Neural progenitor cell (in vitro differentiated cells): ENCODE measurements around the gene PAQR4. TPM values are rescaled to one million over a fixed set of nuclear protein-coding genes. Genes with fewer than 3 reads are reported as not detected.

ENCODE experiments used
- DNase-seq: peaks from one replicate; pipeline ENCODE4 v3.0.0-alpha.2; 2016; ENCODE audit warnings: low spot score
- H2AFZ ChIP-seq: fragments of 200-600 bp; sonication (generic); replicated peaks from 2 replicates; pipeline ENCODE4 v1.6.1; 2016; ENCODE audit warnings: antibody characterized with exemption
- H3F3A ChIP-seq: fragments of 200-600 bp; sonication (generic); 2 replicates; pipeline ENCODE4 v1.6.1; 2016; ENCODE audit warnings: antibody characterized with exemption, low read depth
- H3K27ac ChIP-seq: fragments of 200-600 bp; sonication (generic); 2 replicates; pipeline ENCODE4 v1.5.1; 2016; ENCODE audit warnings: mild to moderate bottlenecking
- H3K27me3 ChIP-seq: fragments of 200-600 bp; sonication (generic); 2 replicates; pipeline ENCODE4 v1.6.1; 2016; ENCODE audit warnings: mild to moderate bottlenecking, moderate library complexity
- H3K36me3 ChIP-seq: fragments of 200-600 bp; sonication (generic); 2 replicates; pipeline ENCODE4 v1.5.1; 2016
- H3K4me1 ChIP-seq: fragments of 200-600 bp; sonication (generic); 2 replicates; pipeline ENCODE4 v1.6.1; 2016; ENCODE audit warnings: mixed run types
- H3K4me2 ChIP-seq: fragments of 200-600 bp; sonication (generic); 2 replicates; pipeline ENCODE4 v1.6.1; 2016
- H3K4me3 ChIP-seq: fragments of 200-600 bp; sonication (generic); 2 replicates; pipeline ENCODE4 v1.5.1; 2016
- H3K79me2 ChIP-seq: fragments of 200-600 bp; sonication (generic); 2 replicates; pipeline ENCODE4 v1.6.1; 2016; ENCODE audit warnings: low read depth
- H3K9ac ChIP-seq: fragments of 200-600 bp; sonication (generic); 2 replicates; pipeline ENCODE4 v1.6.1; 2016
- H3K9me3 ChIP-seq: fragments of 200-600 bp; sonication (generic); 2 replicates; pipeline ENCODE4 v1.5.1; 2016; ENCODE audit warnings: low read depth
- H4K20me1 ChIP-seq: fragments of 200-600 bp; sonication (generic); 2 replicates; pipeline ENCODE4 v1.6.1; 2016; ENCODE audit warnings: low read depth
- H3K27ac Mint-ChIP-seq: 3 replicates; pipeline ENCODE4 v1.8.0; 2021; ENCODE audit warnings: mixed read lengths
- H3K27me3 Mint-ChIP-seq: 2 replicates; pipeline ENCODE4 v1.8.0; 2022; ENCODE audit warnings: low read depth, mild to moderate bottlenecking, inconsistent platforms, moderate library complexity, mixed read lengths; ENCODE audit not compliant: insufficient read depth
- H3K36me3 Mint-ChIP-seq: 3 replicates; pipeline ENCODE4 v1.8.0; 2021; ENCODE audit warnings: mixed read lengths
- H3K4me1 Mint-ChIP-seq: 3 replicates; pipeline ENCODE4 v1.8.0; 2021; ENCODE audit warnings: mixed read lengths
- H3K4me3 Mint-ChIP-seq: 3 replicates; pipeline ENCODE4 v1.8.0; 2021; ENCODE audit warnings: mild to moderate bottlenecking, moderate library complexity, mixed read lengths
- H3K9me3 Mint-ChIP-seq: 3 replicates; pipeline ENCODE4 v1.8.0; 2020; ENCODE audit warnings: mixed read lengths
- CTCF ChIP-seq: fragments of 200-600 bp; sonication (generic); IDR thresholded peaks from 2 replicates; pipeline ENCODE4 v1.5.1; 2017; ENCODE audit warnings: antibody characterized with exemption, mild to moderate bottlenecking
- EZH2 ChIP-seq: fragments of 200-600 bp; sonication (generic); IDR thresholded peaks from 2 replicates; pipeline ENCODE4 v1.6.1; 2017; ENCODE audit warnings: antibody characterized with exemption, mild to moderate bottlenecking, moderate library complexity
- EZH2phosphoT487 ChIP-seq: fragments of 200-600 bp; sonication (generic); IDR thresholded peaks from 2 replicates; pipeline ENCODE4 v1.6.1; 2017; ENCODE audit warnings: antibody characterized with exemption
- total RNA-seq: library from RNA; depleted of rRNA; stranded (reverse); fragments of >200 nt; gene quantifications from 2 replicates; pipeline ENCODE4 v1.2.3, GENCODE V29; 2015; ENCODE audit warnings: low replicate concordance

The PAQR4 gene
- total RNA-seq, 1 donor from 2014 or later = 3.3 TPM

DNA sequence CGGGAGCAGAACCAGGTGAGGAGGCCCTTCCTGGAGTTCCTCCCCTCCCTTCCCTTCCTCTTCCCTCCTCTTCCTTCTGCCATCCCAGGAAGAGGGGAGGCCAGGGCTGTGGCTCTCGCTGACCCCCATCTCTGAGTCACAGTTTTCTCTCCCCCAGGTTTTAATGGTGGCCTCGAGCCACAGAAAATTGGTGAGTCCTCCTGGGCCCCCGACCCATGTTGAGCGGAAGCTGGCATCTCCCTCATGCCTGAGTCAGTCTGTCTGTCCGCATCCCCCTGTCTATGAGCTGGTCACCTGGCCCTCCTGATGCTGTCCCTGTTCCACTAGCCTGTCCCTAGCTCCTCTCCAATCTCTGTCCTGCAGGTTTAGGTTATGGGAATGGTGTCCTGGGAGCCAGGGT, 30.8 kb downstream of the PAQR4 start:
- no peak overlapping the region for H3K27ac ChIP-seq
- no peak for DNase-seq
- Mint-ChIP-seq H3K4me3 (peak overlapping the region; percentile 13), H3K4me1 (peaks cover 2% of the 10 kb centered on the region), H3K27ac (no peak overlapping the region), H3K9me3 (peaks cover 2% of the 10 kb centered on the region), H3K27me3 (peaks cover 8% of the 10 kb centered on the region), H3K36me3 (no peaks in the 10 kb centered on the region)
- no peak overlapping the region for H2AFZ ChIP-seq
- H3F3A ChIP-seq = peaks cover 3% of the 10 kb centered on the region
- H3K4me3 ChIP-seq = no peak overlapping the region
- no peaks in the 10 kb centered on the region for H3K4me1 ChIP-seq
- H3K9me3 ChIP-seq = no peaks in the 10 kb centered on the region
- no peak overlapping the region for H3K9ac ChIP-seq
- no peaks in the 10 kb centered on the region for H3K36me3 ChIP-seq
- no peaks in the 10 kb centered on the region for H3K79me2 ChIP-seq
- TF ChIP-seq EZH2phosphoT487 (no peak), EZH2 (no peak), CTCF (no peak)
- H3K4me2 ChIP-seq = no peak overlapping the region
- H3K27me3 ChIP-seq = peaks cover 4% of the 10 kb centered on the region
- H4K20me1 ChIP-seq = peaks cover 3% of the 10 kb centered on the region

GRCh38 chr16:3000540-3000939, 31.4 kb downstream of the PAQR4 start:
- Mint-ChIP-seq H3K36me3 (no peaks in the 10 kb centered on the region), H3K9me3 (peaks cover 2% of the 10 kb centered on the region), H3K4me1 (peaks cover 4% of the 10 kb centered on the region), H3K27ac (no peak overlapping the region), H3K27me3 (peaks cover 11% of the 10 kb centered on the region), H3K4me3 (no peak overlapping the region)
- Histone ChIP-seq H3K4me1 (no peaks in the 10 kb centered on the region), H3K4me3 (no peak overlapping the region), H3K79me2 (no peaks in the 10 kb centered on the region), H3K9me3 (no peaks in the 10 kb centered on the region), H3K27ac (no peak overlapping the region), H3K36me3 (no peaks in the 10 kb centered on the region), H3K9ac (no peak overlapping the region), H3F3A (peaks cover 9% of the 10 kb centered on the region), H4K20me1 (peaks cover 8% of the 10 kb centered on the region), H3K4me2 (no peak overlapping the region), H3K27me3 (peaks cover 10% of the 10 kb centered on the region), H2AFZ (no peak overlapping the region)
- no peak for DNase-seq
- no peak for TF ChIP-seq EZH2phosphoT487
- TF ChIP-seq CTCF = no peak
- no peak for TF ChIP-seq EZH2

DNA sequence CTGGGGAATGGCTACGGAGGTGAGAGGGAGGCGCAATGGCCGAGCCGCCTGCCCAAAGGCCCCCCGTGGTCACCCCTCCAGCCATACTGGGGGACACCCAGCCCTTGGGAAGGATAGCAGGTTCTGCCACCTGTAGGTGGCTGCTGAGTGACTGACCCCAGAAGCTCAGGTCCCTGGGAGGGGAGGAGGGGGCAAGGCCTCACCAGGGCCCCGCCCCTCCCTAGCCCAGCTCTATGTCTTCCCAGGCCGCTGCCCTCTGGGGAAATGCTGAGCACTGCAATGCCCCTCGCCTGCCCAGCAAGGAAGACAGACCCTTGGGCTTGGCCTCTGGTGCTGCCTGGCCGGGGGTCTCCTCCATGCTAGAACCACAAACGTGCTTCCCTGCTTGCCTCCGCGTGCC, 32.2 kb downstream of the PAQR4 start:
- TF ChIP-seq CTCF (no peak), EZH2 (no peak), EZH2phosphoT487 (no peak)
- no peaks in the 10 kb centered on the region for H3K4me1 ChIP-seq
- no peaks in the 10 kb centered on the region for H3K9me3 ChIP-seq
- no peak overlapping the region for H3K27ac ChIP-seq
- no peak overlapping the region for H3K27ac Mint-ChIP-seq
- no peaks in the 10 kb centered on the region for H3K36me3 Mint-ChIP-seq
- no peaks in the 10 kb centered on the region for H3K36me3 ChIP-seq
- H3K27me3 ChIP-seq = peaks cover 18% of the 10 kb centered on the region
- no peaks in the 10 kb centered on the region for H3K79me2 ChIP-seq
- no peak overlapping the region for H3K4me3 ChIP-seq
- peaks cover 4% of the 10 kb centered on the region for H3K4me1 Mint-ChIP-seq
- DNase-seq = peak; percentile 54
- no peak overlapping the region for H3K4me2 ChIP-seq
- H4K20me1 ChIP-seq = peaks cover 11% of the 10 kb centered on the region
- H3K4me3 Mint-ChIP-seq = no peak overlapping the region
- peaks cover 15% of the 10 kb centered on the region for H3F3A ChIP-seq
- no peak overlapping the region for H2AFZ ChIP-seq
- H3K9ac ChIP-seq = no peak overlapping the region
- H3K27me3 Mint-ChIP-seq = peaks cover 18% of the 10 kb centered on the region
- peaks cover 2% of the 10 kb centered on the region for H3K9me3 Mint-ChIP-seq
